SJSA1 (cell line): ENCODE results near the gene PATZ1. TPM values are rescaled to one million over a fixed set of nuclear protein-coding genes. Genes with fewer than 3 reads are reported as not detected.

Experiments
- DNase-seq, 2 experiments: peaks; one replicate each; pipeline ENCODE4 v3.0.0-alpha.2; 2015 to 2020; ENCODE audit warnings: low spot score in 2 of 2, low read depth in 1 of 2
- H3K27ac ChIP-seq: fragments of 250-450 bp; sonication (Bioruptor Pico); 2 replicates; pipeline ENCODE4 v1.5.1; 2020; ENCODE audit warnings: mild to moderate bottlenecking, moderate library complexity
- H3K27me3 ChIP-seq: fragments of 250-450 bp; sonication (Bioruptor Pico); replicated peaks from 2 replicates; pipeline ENCODE4 v1.5.1; 2020; ENCODE audit warnings: mild to moderate bottlenecking, moderate library complexity
- H3K36me3 ChIP-seq: fragments of 250-450 bp; sonication (Bioruptor Pico); 2 replicates; pipeline ENCODE4 v1.5.1; 2020; ENCODE audit warnings: mild to moderate bottlenecking
- H3K4me1 ChIP-seq: fragments of 250-450 bp; sonication (Bioruptor Pico); replicated peaks from 2 replicates; pipeline ENCODE4 v1.6.1; 2021; ENCODE audit warnings: mild to moderate bottlenecking
- H3K4me3 ChIP-seq: fragments of 250-450 bp; sonication (Bioruptor Pico); 2 replicates; pipeline ENCODE4 v1.5.1; 2020; ENCODE audit warnings: mild to moderate bottlenecking
- H3K9me3 ChIP-seq: fragments of 250-450 bp; sonication (Bioruptor Pico); replicated peaks from 2 replicates; pipeline ENCODE4 v1.5.1; 2020; ENCODE audit warnings: mild to moderate bottlenecking
- total RNA-seq: library from RNA; depleted of rRNA; stranded (reverse); fragments of >200 nt; shearing (Covaris generic); gene quantifications from 2 replicates; pipeline ENCODE4 v1.2.3, GENCODE V29; 2014; rRNA removed

Gene PATZ1
- total RNA-seq, 1 experiment from 2014 or later = 14.7 TPM

GRCh38 chr22:31276426-31277167, 69.5 kb downstream of the PATZ1 start:
- Histone ChIP-seq H3K27me3 (no peaks in the 10 kb centered on the region), H3K4me1 (no peaks in the 10 kb centered on the region), H3K4me3 (no peak overlapping the region), H3K36me3 (peaks cover 57% of the 10 kb centered on the region), H3K9me3 (no peaks in the 10 kb centered on the region), H3K27ac (no peak overlapping the region)
- no peak for DNase-seq

Other genes starting within 250 kb of the PATZ1 start
- gene SELENOM, start 238.8 kb downstream of the PATZ1 start, total RNA-seq = 373 and 601 TPM in 2 replicates
- gene INPP5J, start 223.4 kb downstream of the PATZ1 start, total RNA-seq = 0.13 and 0.21 TPM in 2 replicates
- gene PLA2G3, start 205.8 kb downstream of the PATZ1 start, total RNA-seq = not detected in 2 replicates
- 25.4 and 34.8 TPM in 2 replicates for gene RNF185, start 186.2 kb downstream of the PATZ1 start, total RNA-seq
- 18.6 and 21.8 TPM in 2 replicates for gene LIMK2, start 134.0 kb downstream of the PATZ1 start, total RNA-seq
- gene PIK3IP1, start 53.9 kb downstream of the PATZ1 start, total RNA-seq = 1.3 and 2.2 TPM in 2 replicates
- gene DRG1, start 53.3 kb upstream of the PATZ1 start, total RNA-seq = 98.8 and 118 TPM in 2 replicates
- 6.1 and 14.8 TPM in 2 replicates for gene EIF4ENIF1, start 143.5 kb upstream of the PATZ1 start, total RNA-seq
- 8.5 and 11.0 TPM in 2 replicates for gene SFI1, start 150.2 kb upstream of the PATZ1 start, total RNA-seq